OCI-LY7 (cell line): ENCODE measurements around the gene MYO3A. TPM values are rescaled to one million over a fixed set of nuclear protein-coding genes. Genes with fewer than 3 reads are reported as not detected.

Source experiments
- Bru-seq: library from RNA; stranded (reverse); fragments of 400-500 nt; gene quantifications from one replicate; lab custom pipeline; 2021; lab: Mats Ljungman, UMichigan
- BruChase-seq, 2 experiments: library from RNA; stranded (reverse); fragments of 400-500 nt; gene quantifications; one replicate each; lab custom pipeline; 2021; lab: Mats Ljungman, UMichigan
- BruUV-seq: library from RNA; stranded (reverse); fragments of 400-500 nt; replicated peaks from 2 replicates; lab custom pipeline; 2021; lab: Mats Ljungman, UMichigan
- CTCF ChIA-PET: fragments of 300-600 bp; sonication (Branson Sonifier 250); formaldehyde crosslinking; loops from one replicate; lab custom pipeline; 2022; ENCODE audit warnings: antibody characterized with exemption; ENCODE audit not compliant: unreplicated experiment; lab: Charles Lee
- POLR2A ChIA-PET: fragments of 300-600 bp; sonication (Branson Sonifier 250); formaldehyde crosslinking; loops from one replicate; lab custom pipeline; 2022; ENCODE audit warnings: antibody characterized with exemption; lab: Charles Lee
- DNase-seq: peaks from one replicate; pipeline ENCODE4 v3.0.0-alpha.2; 2015; ENCODE audit warnings: low spot score
- H2AFZ ChIP-seq: fragments of 200-600 bp; sonication (generic), shearing (Covaris generic); 2 replicates; pipeline ENCODE4 v1.6.1; 2014; ENCODE audit warnings: mild to moderate bottlenecking, antibody characterized with exemption, low read length, moderate library complexity
- H3K27ac ChIP-seq: fragments of 200-600 bp; sonication (generic); 2 replicates; pipeline ENCODE4 v1.5.1; 2014; ENCODE audit warnings: mixed run types, low read depth, mild to moderate bottlenecking, moderate library complexity, low read length, inconsistent platforms; ENCODE audit not compliant: poor library complexity, severe bottlenecking
- H3K36me3 ChIP-seq: fragments of 200-600 bp; sonication (generic); 2 replicates; pipeline ENCODE4 v1.6.1; 2014; ENCODE audit warnings: mild to moderate bottlenecking, antibody characterized with exemption, low read length, moderate library complexity, mixed read lengths; ENCODE audit not compliant: insufficient read depth
- H3K4me1 ChIP-seq: fragments of 200-600 bp; sonication (generic); 2 replicates; pipeline ENCODE4 v1.5.1; 2014; ENCODE audit warnings: mild to moderate bottlenecking, low read length; ENCODE audit not compliant: insufficient read depth, poor library complexity, severe bottlenecking
- H3K4me2 ChIP-seq: fragments of 200-600 bp; sonication (generic); 2 replicates; pipeline ENCODE4 v1.6.1; 2014; ENCODE audit warnings: mild to moderate bottlenecking, low read length
- H3K4me3 ChIP-seq: fragments of 200-600 bp; sonication (generic); 2 replicates; pipeline ENCODE4 v1.5.1; 2014; ENCODE audit warnings: mild to moderate bottlenecking, low read depth, low read length; ENCODE audit not compliant: poor library complexity, severe bottlenecking
- H3K79me2 ChIP-seq: fragments of 200-600 bp; sonication (generic); 2 replicates; pipeline ENCODE4 v1.6.1; 2016; ENCODE audit warnings: low read depth, mild to moderate bottlenecking, low read length, moderate library complexity, mixed read lengths; ENCODE audit not compliant: insufficient read depth
- H3K9me2 ChIP-seq: fragments of 200-600 bp; sonication (generic); 2 replicates; pipeline ENCODE4 v1.6.1; 2016; ENCODE audit warnings: mild to moderate bottlenecking, low read length, mixed read lengths; ENCODE audit not compliant: insufficient read depth
- H3K9me3 ChIP-seq: fragments of 200-600 bp; sonication (generic); 2 replicates; pipeline ENCODE4 v1.6.1; 2014; ENCODE audit warnings: mild to moderate bottlenecking, mixed run types, low read length, mixed read lengths
- H4K20me1 ChIP-seq: fragments of 200-600 bp; sonication (generic); 2 replicates; pipeline ENCODE4 v1.6.1; 2014; ENCODE audit warnings: mild to moderate bottlenecking, antibody characterized with exemption, low read length, moderate library complexity, mixed read lengths; ENCODE audit not compliant: insufficient read depth
- CTCF ChIP-seq: fragments of 200-600 bp; sonication (generic); conservative IDR thresholded peaks from 2 replicates; pipeline ENCODE4 v1.5.1; 2014; ENCODE audit warnings: mild to moderate bottlenecking, antibody characterized with exemption, low read length, moderate library complexity, mixed read lengths
- EZH2phosphoT487 ChIP-seq: fragments of 200-600 bp; sonication (generic); IDR thresholded peaks from 2 replicates; pipeline ENCODE4 v1.6.1; 2018; ENCODE audit warnings: low read depth, borderline replicate concordance, mild to moderate bottlenecking, mixed run types, antibody characterized with exemption, low read length, moderate library complexity, mixed read lengths
- intact Hi-C: fragments of 100-400 bp; cut with micrococcal nuclease; formaldehyde crosslinking; loops from one replicate; pipeline ENCODE4 v1.10.0; 2022; ENCODE audit not compliant: unreplicated experiment
- long read RNA-seq: library from polyadenylated mRNA; stranded (forward); transcript quantifications from one replicate; pipeline ENCODE4 v2.0.0, GENCODE V29; 2022
- total RNA-seq, 2 experiments: library from RNA; depleted of rRNA in 1 of 2; stranded (reverse); fragments of >200 nt in 1 of 2; shearing (Covaris generic) in 1 of 2; gene quantifications; 2 replicates each; pipeline ENCODE4 v1.2.3, GENCODE V29; 2014 to 2022

The MYO3A gene
- total RNA-seq (2014; rRNA removed; shearing (Covaris generic)) (not detected in 2 replicates), total RNA-seq (2022) (not detected in 2 replicates), Bru-seq, nascent RNA (percentile 4 among the genes with signal in this experiment), BruChase-seq, experiment 1, labeled RNA remaining after a 6-hour chase (percentile 2 among the genes with signal in this experiment), BruChase-seq, experiment 2, labeled RNA remaining after a 2-hour chase (percentile 1 among the genes with signal in this experiment)
- long read RNA-seq, result 0 reads

GRCh38 chr10:25933653-25934608, at the start of gene MYO3A:
Gene MYO3A, plus strand, starts transcription at chr10:25934229. Its CDS starts 17,882 bp downstream, at chr10:25952111.
- H3K4me2 ChIP-seq, result no peak within 1 kb of the TSS
- intact Hi-C loops, result no loop called here
- H2AFZ ChIP-seq, result no peak within 1 kb of the TSS
- no peaks in the 10 kb centered on the region for H3K36me3 ChIP-seq
- no peaks in the 10 kb centered on the region for H3K9me2 ChIP-seq
- H3K4me3 ChIP-seq, result no peak within 1 kb of the TSS
- H4K20me1 ChIP-seq, result no peaks in the 10 kb centered on the region
- no peak within 1 kb of the TSS for H3K27ac ChIP-seq
- ChIA-PET POLR2A (no interaction called here), CTCF (no interaction called here)
- no TSS peak for BruUV-seq
- DNase-seq, result no peak
- H3K4me1 ChIP-seq, result no peaks in the 10 kb centered on the region
- H3K9me3 ChIP-seq, result no peaks in the 10 kb centered on the region
- TF ChIP-seq EZH2phosphoT487, result no peak
- TF ChIP-seq CTCF, result no peak
- H3K79me2 ChIP-seq, result no peaks in the 10 kb centered on the region

DNA sequence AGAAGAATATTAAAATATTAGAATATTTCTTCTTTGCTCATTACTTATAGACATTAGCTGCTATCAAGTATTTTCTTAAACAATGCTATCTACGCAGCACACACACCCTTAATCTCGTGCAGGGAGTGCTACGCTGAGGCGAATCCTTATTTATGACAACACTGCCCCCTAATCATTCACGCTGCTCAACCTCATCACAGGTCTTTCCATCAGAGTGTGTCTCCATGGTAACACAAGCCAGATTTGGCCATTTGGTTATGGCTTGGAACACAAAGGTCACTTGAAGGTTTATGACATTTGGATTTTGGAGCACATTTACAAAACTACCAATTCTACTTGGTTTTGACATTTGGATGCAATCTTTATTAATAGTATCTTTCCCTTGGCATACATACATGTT, 45.4 kb upstream of the MYO3A start:
- no peak overlapping the region for H3K27ac ChIP-seq
- no peak for DNase-seq
- H3K4me3 ChIP-seq, result no peak overlapping the region
- H3K4me2 ChIP-seq, result no peak overlapping the region
- ChIA-PET POLR2A (interaction anchor here (0.7 kb wide), 1 partner anchor 324 kb away, joined by 3 read pairs; no protein-coding TSS in a partner anchor), CTCF (no interaction called here)
- no peak for TF ChIP-seq CTCF
- TF ChIP-seq EZH2phosphoT487, result no peak
- intact Hi-C loops, result no loop called here
- H4K20me1 ChIP-seq, result no peaks in the 10 kb centered on the region
- no peaks in the 10 kb centered on the region for H3K9me3 ChIP-seq
- BruUV-seq, result no TSS peak
- H3K36me3 ChIP-seq, result no peaks in the 10 kb centered on the region
- H3K79me2 ChIP-seq, result no peaks in the 10 kb centered on the region
- no peaks in the 10 kb centered on the region for H3K4me1 ChIP-seq
- no peaks in the 10 kb centered on the region for H3K9me2 ChIP-seq
- no peak overlapping the region for H2AFZ ChIP-seq
